Smooth muscle cell (in vitro differentiated cells): ENCODE results near the gene CELF1. TPM values are rescaled to one million over a fixed set of nuclear protein-coding genes. Genes with fewer than 3 reads are reported as not detected.

Experiments used
- DNase-seq: peaks from one replicate; lab custom pipeline; 2025; ENCODE audit not compliant: unreplicated experiment; lab: John Stamatoyannopoulos, UW
- H2AFZ ChIP-seq: fragments of 200-600 bp; sonication (generic); 2 replicates; pipeline ENCODE4 v1.6.0; 2016; ENCODE audit warnings: antibody characterized with exemption, low read depth, mild to moderate bottlenecking
- H3F3A ChIP-seq: fragments of 200-600 bp; sonication (generic); 2 replicates; pipeline ENCODE4 v1.6.0; 2017; ENCODE audit warnings: antibody characterized with exemption, low read depth
- H3K27ac ChIP-seq: fragments of 200-600 bp; sonication (generic); 2 replicates; pipeline ENCODE4 v1.5.1; 2016; ENCODE audit warnings: low read depth, mild to moderate bottlenecking
- H3K27me3 ChIP-seq: fragments of 200-600 bp; sonication (generic); 2 replicates; pipeline ENCODE4 v1.6.1; 2016; ENCODE audit warnings: low read depth, mild to moderate bottlenecking
- H3K36me3 ChIP-seq: fragments of 200-600 bp; sonication (generic); 2 replicates; pipeline ENCODE4 v1.5.1; 2016; ENCODE audit warnings: low read depth
- H3K4me1 ChIP-seq: fragments of 200-600 bp; sonication (generic); 2 replicates; pipeline ENCODE4 v1.5.1; 2016; ENCODE audit warnings: low read depth
- H3K4me2 ChIP-seq: fragments of 200-600 bp; sonication (generic); 2 replicates; pipeline ENCODE4 v1.6.0; 2016; ENCODE audit warnings: mild to moderate bottlenecking
- H3K4me3 ChIP-seq: fragments of 200-600 bp; sonication (generic); 2 replicates; pipeline ENCODE4 v1.5.1; 2016; ENCODE audit warnings: mild to moderate bottlenecking
- H3K79me2 ChIP-seq: fragments of 200-600 bp; sonication (generic); 2 replicates; pipeline ENCODE4 v1.6.0; 2016; ENCODE audit warnings: low read depth, mild to moderate bottlenecking
- H3K9ac ChIP-seq: fragments of 200-600 bp; sonication (generic); 2 replicates; pipeline ENCODE4 v1.6.0; 2016; ENCODE audit warnings: low read depth
- H3K9me3 ChIP-seq: fragments of 200-600 bp; sonication (generic); replicated peaks from 2 replicates; pipeline ENCODE4 v1.5.1; 2016; ENCODE audit warnings: low read depth
- H4K20me1 ChIP-seq: fragments of 200-600 bp; sonication (generic); 2 replicates; pipeline ENCODE4 v1.6.0; 2016; ENCODE audit warnings: low read depth
- CTCF ChIP-seq: fragments of 200-600 bp; sonication (generic); IDR thresholded peaks from 2 replicates; pipeline ENCODE4 v1.5.1; 2017; ENCODE audit warnings: borderline replicate concordance, mild to moderate bottlenecking, antibody characterized with exemption; ENCODE audit not compliant: insufficient read depth, poor library complexity, severe bottlenecking
- WGBS: methylation state at CpG from one replicate; pipeline ENCODE4 v1.1.7; 2016; ENCODE audit warnings: low lambda C conversion rate; 5-methylcytosine and 5-hydroxymethylcytosine counted together
- polyA plus RNA-seq: library from polyadenylated mRNA; unstranded; fragments of >200 nt; fragmentation: Nextera tagmentation; extraction: Ambion mirVana; gene quantifications from 2 replicates; pipeline ENCODE4 v1.2.1, GENCODE V29; 2016
- total RNA-seq: library from RNA; depleted of rRNA; stranded (reverse); fragments of >200 nt; gene quantifications from 2 replicates; pipeline ENCODE4 v1.2.3, GENCODE V29; 2014

CELF1 gene
- total and polyA plus RNA-seq, 2 experiments from 2014 or later = 42.5 to 64.8 TPM

DNA sequence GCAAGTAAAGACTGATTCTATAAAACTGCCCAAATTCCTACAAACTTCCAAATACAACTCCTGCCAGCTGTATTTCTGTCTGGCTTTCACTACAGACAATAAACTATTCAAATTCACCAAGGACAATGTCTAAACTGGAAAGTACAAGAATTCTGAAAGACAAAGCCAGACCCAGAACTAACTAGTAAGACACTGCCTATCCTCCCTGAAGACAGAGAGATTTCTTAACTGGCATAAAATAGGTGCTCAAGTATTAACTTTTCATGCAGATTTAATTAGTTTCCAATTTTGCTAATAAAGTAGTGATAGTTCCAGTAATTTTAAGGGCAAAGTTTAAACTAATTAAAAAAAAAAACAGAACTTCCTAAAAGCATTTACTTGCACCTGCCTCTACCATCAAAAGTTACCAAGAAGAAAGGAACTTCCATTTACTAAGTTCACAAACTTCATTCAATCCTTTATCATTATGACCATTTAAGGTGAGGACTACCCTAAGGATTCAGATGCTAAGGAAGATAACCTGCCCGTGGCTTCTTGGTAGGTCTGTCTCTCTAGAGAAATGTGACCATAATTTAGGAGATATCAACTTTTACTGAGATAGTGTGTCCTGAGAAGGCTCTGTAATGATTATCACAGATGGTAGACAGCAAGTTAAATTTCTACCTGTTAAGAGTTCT, 45.2 kb downstream of the CELF1 start:
- H3K4me1 ChIP-seq = peaks cover 28% of the 10 kb centered on the region
- DNase-seq = no peak
- H3K36me3 ChIP-seq = no peaks in the 10 kb centered on the region
- H3F3A ChIP-seq = peaks cover 20% of the 10 kb centered on the region
- H2AFZ ChIP-seq = no peak overlapping the region
- no peaks in the 10 kb centered on the region for H3K9me3 ChIP-seq
- H3K4me2 ChIP-seq = no peak overlapping the region
- no peaks in the 10 kb centered on the region for H3K27me3 ChIP-seq
- no peak overlapping the region for H3K4me3 ChIP-seq
- peaks cover 81% of the 10 kb centered on the region for H4K20me1 ChIP-seq
- peaks cover 98% of the 10 kb centered on the region for H3K79me2 ChIP-seq
- peak overlapping the region; percentile 92 for H3K27ac ChIP-seq
- WGBS = 45% methylated on average over 1 of the region's 1 CpG
- no peak overlapping the region for H3K9ac ChIP-seq
- TF ChIP-seq CTCF = no peak

DNA sequence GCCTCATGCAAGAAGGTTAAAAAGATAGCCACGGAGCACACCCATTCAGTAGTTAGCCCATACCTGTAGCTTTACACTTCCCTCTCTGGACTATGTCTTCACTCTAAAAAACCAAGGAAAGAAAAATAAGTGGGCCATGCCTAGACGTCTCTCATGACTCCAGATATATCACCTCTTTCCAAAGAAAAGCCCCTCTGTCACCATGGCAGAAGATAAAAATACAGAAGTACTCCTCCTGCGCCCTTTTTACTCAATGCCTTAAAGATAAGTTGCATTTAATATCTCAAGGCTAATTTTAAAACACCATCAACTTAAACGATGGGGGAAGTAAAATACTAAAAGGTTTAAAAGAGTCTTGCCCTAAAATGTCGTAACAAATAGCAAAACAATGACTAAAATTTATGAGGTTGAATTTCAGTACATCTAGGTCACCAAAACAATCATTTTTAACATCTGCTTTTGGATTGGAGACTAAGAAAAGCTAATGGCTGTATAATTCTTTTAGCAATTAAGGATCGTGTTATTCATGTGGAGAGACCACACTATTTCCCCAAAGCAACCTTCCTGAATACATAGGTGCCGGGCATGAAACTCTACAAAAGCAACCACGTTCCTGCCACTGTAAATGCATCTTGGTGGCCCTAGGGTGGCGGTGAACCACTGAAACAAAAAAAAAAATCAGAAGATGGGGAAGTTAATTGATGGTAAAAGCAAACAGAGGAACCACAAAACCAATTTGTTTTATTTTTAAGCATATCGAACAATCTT, 46.0 kb downstream of the CELF1 start:
- Histone ChIP-seq H3F3A (peaks cover 16% of the 10 kb centered on the region), H3K9ac (no peak overlapping the region), H3K4me3 (no peak overlapping the region), H3K27me3 (no peaks in the 10 kb centered on the region), H3K9me3 (no peaks in the 10 kb centered on the region), H3K27ac (peak overlapping the region; percentile 66), H3K36me3 (peaks cover 2% of the 10 kb centered on the region), H3K4me1 (peaks cover 21% of the 10 kb centered on the region), H2AFZ (no peak overlapping the region), H3K4me2 (peak overlapping the region; percentile 1), H3K79me2 (peaks cover 99% of the 10 kb centered on the region), H4K20me1 (peaks cover 88% of the 10 kb centered on the region)
- TF ChIP-seq CTCF = no peak
- WGBS = 81% methylated on average over 10 of the region's 10 CpGs
- no peak for DNase-seq

GRCh38 chr11:47506373-47506772, 46.6 kb downstream of the CELF1 start:
- H3K36me3 ChIP-seq = peaks cover 5% of the 10 kb centered on the region
- H3F3A ChIP-seq = peaks cover 14% of the 10 kb centered on the region
- no peak overlapping the region for H3K9ac ChIP-seq
- H3K27ac ChIP-seq = peak overlapping the region; percentile 66
- no peak overlapping the region for H2AFZ ChIP-seq
- no peaks in the 10 kb centered on the region for H3K27me3 ChIP-seq
- peaks cover 99% of the 10 kb centered on the region for H3K79me2 ChIP-seq
- H3K4me3 ChIP-seq = no peak overlapping the region
- H3K4me1 ChIP-seq = peaks cover 18% of the 10 kb centered on the region
- H4K20me1 ChIP-seq = peaks cover 94% of the 10 kb centered on the region
- 68% methylated on average over 8 of the region's 8 CpGs for WGBS
- no peaks in the 10 kb centered on the region for H3K9me3 ChIP-seq
- no peak for TF ChIP-seq CTCF
- no peak overlapping the region for H3K4me2 ChIP-seq
- no peak for DNase-seq
